GM12878 (cell line): Measurements from ENCODE around the gene RAB40B.

ENCODE experiments used
- EZH2 ChIP-seq: IDR thresholded peaks from 2 replicates; pipeline ENCODE4 v1.6.1; 2012; ENCODE audit warnings: low read depth, mild to moderate bottlenecking, control low read depth, inconsistent platforms, low read length, borderline replicate concordance; ENCODE audit not compliant: control insufficient read depth
- POLR2A ChIP-seq: IDR thresholded peaks from 2 replicates; pipeline ENCODE4 v1.6.1; 2011; ENCODE audit warnings: low read depth, mild to moderate bottlenecking, low read length

- no peak for TF ChIP-seq POLR2A
- TF ChIP-seq EZH2: no peak
Observed at GRCh38 chr17:82668024-82668630, 30.4 kb downstream of the RAB40B start.
